Common myeloid progenitor, CD34-positive (primary cell): Measurements from ENCODE around the gene MREG.

Experiments used
- CTCF ChIA-PET: fragments of 350-600 bp; sonication (Branson Sonifier 250); formaldehyde crosslinking; loops from one replicate; lab custom pipeline; 2021; ENCODE audit warnings: antibody characterized with exemption; lab: Charles Lee
- POLR2A ChIA-PET: fragments of 350-600 bp; sonication (Branson Sonifier 250); formaldehyde crosslinking; loops from one replicate; lab custom pipeline; 2021; ENCODE audit warnings: antibody characterized with exemption; lab: Charles Lee
- DNase-seq, 3 donors: peaks; one replicate each; pipeline versions ENCODE4 v3.0.0 to v3.0.0-alpha.2; 2013
- H3K27ac ChIP-seq, 2 experiments: 1 replicate in 1 of 2; 2 replicates in 1 of 2; pipeline ENCODE4 v1.7.0; 2013; ENCODE audit warnings: inconsistent platforms in 2 of 2, low read length in 2 of 2, mild to moderate bottlenecking in 2 of 2, low read depth in 1 of 2, moderate library complexity in 1 of 2; ENCODE audit not compliant: severe bottlenecking in 2 of 2, insufficient read depth in 1 of 2, poor library complexity in 1 of 2
- H3K27me3 ChIP-seq, 5 experiments: replicated peaks in 2 of 5; 1 replicate in 3 of 5; 2 replicates in 2 of 5; pipeline versions ENCODE4 v1.6.1 to v1.7.0; 2013; ENCODE audit warnings: low read length in 4 of 5, mild to moderate bottlenecking in 2 of 5, moderate library complexity in 2 of 5, inconsistent platforms in 1 of 5; ENCODE audit not compliant: insufficient read depth in 5 of 5, control insufficient read depth in 4 of 5
- H3K36me3 ChIP-seq, 4 experiments: 1 replicate in 2 of 4; 2 replicates in 2 of 4; pipeline versions ENCODE4 v1.6.1 to v1.7.0; 2013; ENCODE audit warnings: low read length in 3 of 4, control low read depth in 1 of 4, mild to moderate bottlenecking in 1 of 4; ENCODE audit not compliant: control insufficient read depth in 4 of 4, insufficient read depth in 4 of 4
- H3K4me1 ChIP-seq, 4 experiments: 1 replicate in 3 of 4; 2 replicates in 1 of 4; pipeline versions ENCODE4 v1.6.1 to v1.7.1; 2013; ENCODE audit warnings: low read length in 3 of 4, mild to moderate bottlenecking in 3 of 4, control low read depth in 1 of 4, inconsistent platforms in 1 of 4, moderate library complexity in 1 of 4; ENCODE audit not compliant: control insufficient read depth in 4 of 4, insufficient read depth in 4 of 4; ENCODE audit errors: control extremely low read depth in 1 of 4
- H3K4me3 ChIP-seq, 7 experiments: 1 replicate in 4 of 7; 2 replicates in 3 of 7; pipeline versions ENCODE4 v1.5.1 to v1.7.0; 2013; ENCODE audit warnings: mild to moderate bottlenecking in 7 of 7, low read length in 6 of 7, moderate library complexity in 6 of 7, inconsistent platforms in 2 of 7, low read depth in 2 of 7, control low read depth in 1 of 7; ENCODE audit not compliant: insufficient read depth in 4 of 7, control insufficient read depth in 1 of 7; ENCODE audit errors: extremely low read depth in 1 of 7
- H3K9me3 ChIP-seq, 5 experiments: 1 replicate in 4 of 5; 2 replicates in 1 of 5; pipeline versions ENCODE4 v1.6.1 to v1.7.1; 2013; ENCODE audit warnings: low read length in 4 of 5, mild to moderate bottlenecking in 2 of 5, inconsistent platforms in 1 of 5, low read depth in 1 of 5, moderate library complexity in 1 of 5; ENCODE audit not compliant: control insufficient read depth in 4 of 5, insufficient read depth in 2 of 5; ENCODE audit errors: control extremely low read depth in 1 of 5
- WGBS: methylation state at CpG from one replicate; pipeline ENCODE4 v1.1.5; 2013; ENCODE audit not compliant: insufficient coverage; 5-methylcytosine and 5-hydroxymethylcytosine counted together

Gene MREG

GRCh38 chr2:216034065-216034464 is 20.7 kb upstream of the MREG start:
- ChIA-PET CTCF (interaction anchor here (0.6 to 7.6 kb wide), 14 partner anchors 9 to 633 kb away, joined by 3 to 64 read pairs (median 6); partner anchors contain the start of gene MREG), POLR2A (no interaction called here)
- Histone ChIP-seq H3K4me3 (no peak overlapping the region), H3K27me3 (no peaks in the 10 kb centered on the region), H3K27ac (no peak overlapping the region), H3K4me1 (peaks cover 0 to 3% (median under 1%) of the 10 kb centered on the region in 4 experiments), H3K9me3 (no peaks in the 10 kb centered on the region), H3K36me3 (no peaks in the 10 kb centered on the region)
- 91% methylated on average over 1 of the region's 1 CpG for WGBS
- peak; percentile 74 to 88 (median 80) for DNase-seq

DNA sequence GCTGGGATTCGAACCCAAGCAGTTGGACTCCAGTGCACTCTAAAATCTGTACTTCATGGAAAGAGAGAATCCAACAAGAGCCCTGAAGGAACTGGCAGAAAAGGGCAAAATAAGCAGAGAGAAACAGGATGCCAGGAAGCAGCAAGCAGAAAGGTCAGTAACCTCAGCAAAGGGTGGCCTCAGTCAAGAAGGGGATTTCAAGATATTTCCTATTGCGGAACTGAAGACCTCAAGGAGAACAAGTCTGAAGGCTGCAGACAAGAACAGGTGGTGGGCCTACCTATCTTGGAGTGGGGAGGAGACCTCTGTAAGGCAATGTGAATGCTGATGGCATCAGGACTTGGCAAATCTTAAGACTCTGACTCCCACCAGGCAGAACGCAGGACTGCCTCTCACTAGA is 20.1 kb upstream of the MREG start:
- peaks cover 0 to 3% (median under 1%) of the 10 kb centered on the region in 4 experiments for H3K4me1 ChIP-seq
- POLR2A ChIA-PET, result no interaction called here
- CTCF ChIA-PET, result interaction anchor here (0.6 to 7.6 kb wide), 16 partner anchors 8 to 720 kb away, joined by 3 to 64 read pairs (median 5); partner anchors contain the start of gene MREG
- no peak for DNase-seq
- H3K36me3 ChIP-seq, result no peaks in the 10 kb centered on the region
- H3K4me3 ChIP-seq, result no peak overlapping the region
- H3K27ac ChIP-seq, result no peak overlapping the region
- 96% methylated on average over 3 of the region's 3 CpGs for WGBS
- no peaks in the 10 kb centered on the region for H3K9me3 ChIP-seq
- H3K27me3 ChIP-seq, result no peaks in the 10 kb centered on the region

DNA sequence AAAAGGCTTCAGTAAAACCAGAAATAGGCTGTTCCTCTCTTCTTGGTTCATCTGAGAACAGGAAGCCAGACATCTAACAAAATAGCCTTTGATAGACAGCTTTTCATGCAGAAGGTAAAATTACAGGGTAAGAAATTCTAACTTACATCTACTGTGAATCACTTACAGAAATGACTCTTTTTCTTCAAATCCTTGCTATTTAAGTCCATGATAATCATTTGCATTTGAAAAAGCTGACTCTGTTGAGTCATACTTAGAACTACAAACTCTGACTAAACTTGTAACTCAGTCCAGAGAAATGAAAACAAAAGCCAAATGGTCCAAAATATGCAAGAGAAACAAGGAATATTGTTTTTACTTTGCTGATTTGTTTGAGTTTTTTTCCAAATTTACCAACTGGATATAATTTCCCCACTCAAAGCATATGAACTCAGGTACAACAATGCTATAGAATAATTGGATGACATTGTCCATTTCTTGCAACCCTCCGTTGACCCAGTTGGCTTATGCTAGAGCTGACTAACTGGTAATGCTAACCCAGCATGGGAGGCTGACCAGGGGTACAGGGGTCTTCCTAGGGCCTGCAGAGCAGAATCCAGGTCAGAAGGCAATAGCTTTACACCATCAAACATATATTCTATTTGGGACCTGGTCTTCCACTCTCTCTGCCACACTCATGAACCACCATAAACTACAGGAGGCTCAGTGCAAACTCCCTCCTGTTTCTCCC is 18.8 kb upstream of the MREG start:
- ChIA-PET CTCF (interaction anchor here (0.8 to 7.6 kb wide), 13 partner anchors 9 to 719 kb away, joined by 3 to 64 read pairs (median 5); partner anchors contain the start of genes PECR and TMEM169), POLR2A (no interaction called here)
- Histone ChIP-seq H3K27me3 (no peaks in the 10 kb centered on the region), H3K36me3 (no peaks in the 10 kb centered on the region), H3K4me1 (peaks cover 0 to 3% (median under 1%) of the 10 kb centered on the region in 4 experiments), H3K4me3 (no peak overlapping the region), H3K27ac (no peak overlapping the region), H3K9me3 (no peaks in the 10 kb centered on the region)
- DNase-seq, result peak in 2 of 3 donors; percentile 18 to 27
- 80% methylated on average over 1 of the region's 1 CpG for WGBS

GRCh38 chr2:216030216-216030615 is 16.9 kb upstream of the MREG start:
- 100% methylated on average over 1 of the region's 3 CpGs for WGBS
- no peak overlapping the region for H3K4me3 ChIP-seq
- H3K27ac ChIP-seq, result no peak overlapping the region
- CTCF ChIA-PET, result interaction anchor here (1.0 to 2.3 kb wide), 4 partner anchors 16 to 82 kb away, joined by 3 to 5 read pairs (median 4); partner anchors contain the start of gene MREG
- no peaks in the 10 kb centered on the region for H3K9me3 ChIP-seq
- POLR2A ChIA-PET, result no interaction called here
- H3K27me3 ChIP-seq, result no peaks in the 10 kb centered on the region
- DNase-seq, result no peak
- no peaks in the 10 kb centered on the region for H3K36me3 ChIP-seq
- peaks cover 0 to 3% (median under 1%) of the 10 kb centered on the region in 4 experiments for H3K4me1 ChIP-seq

DNA sequence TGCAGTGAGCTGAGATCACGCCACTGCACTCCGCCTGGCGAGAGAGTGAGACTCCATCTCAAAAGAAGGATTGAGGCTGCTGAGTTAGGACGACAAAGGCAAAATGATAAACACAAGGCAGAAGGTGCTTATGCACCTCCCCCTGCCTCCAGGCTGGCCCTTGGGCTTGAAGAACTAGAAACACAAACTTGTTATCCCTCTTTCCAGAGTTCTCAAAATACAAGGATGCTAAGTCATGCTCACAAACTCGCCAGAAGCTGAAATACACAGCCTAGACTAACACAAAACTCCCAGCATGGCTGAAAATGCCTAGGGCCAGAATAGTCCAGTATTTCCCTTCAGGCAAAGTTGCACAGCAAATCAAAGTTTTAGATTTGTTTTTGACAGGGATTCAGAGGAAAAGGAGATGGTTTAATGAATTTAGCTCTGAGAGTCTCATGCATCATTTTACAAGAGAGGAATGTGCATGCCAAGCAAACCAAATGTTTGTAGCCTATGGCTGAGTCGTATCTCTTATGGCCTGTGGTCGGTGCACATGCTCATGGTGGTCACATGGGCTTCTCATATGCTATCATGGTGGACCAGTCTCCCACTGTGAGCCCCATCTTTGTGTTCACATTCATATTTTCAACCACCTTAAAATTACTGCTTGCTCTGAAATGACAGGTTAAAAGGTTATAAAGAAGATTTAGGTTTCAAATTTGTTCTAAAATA is 16.2 kb upstream of the MREG start:
- CTCF ChIA-PET, result interaction anchor here (1.0 to 1.4 kb wide), 3 partner anchors 12 to 73 kb away, joined by 3 to 5 read pairs (median 3); no protein-coding TSS in a partner anchor
- POLR2A ChIA-PET, result no interaction called here

DNA sequence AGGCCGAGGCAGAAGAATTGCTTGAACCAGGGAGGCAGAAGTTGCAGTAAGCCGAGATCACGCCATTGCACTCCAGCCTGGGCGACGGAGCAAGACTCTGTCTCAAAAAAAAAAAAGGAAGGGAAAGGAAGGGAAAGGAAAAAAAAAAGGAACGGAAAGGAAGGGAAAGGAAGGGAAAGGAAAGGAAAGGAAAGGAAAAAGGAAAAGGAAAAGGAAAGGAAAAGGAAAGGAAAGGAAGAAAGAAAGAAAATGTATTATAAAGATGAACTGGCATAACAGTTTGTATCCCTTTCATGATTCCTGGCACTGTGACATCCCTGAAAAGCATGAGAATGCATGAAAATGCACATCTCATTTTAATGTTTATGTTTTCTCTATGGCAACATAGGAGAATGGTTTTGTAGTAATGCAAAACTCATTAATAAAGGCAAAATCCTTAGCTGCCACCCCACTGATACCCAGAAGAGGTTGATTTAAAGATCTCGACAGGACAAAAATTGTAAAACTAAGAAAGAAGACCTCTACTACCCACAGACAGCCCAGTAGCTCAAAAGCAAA is 11.5 kb upstream of the MREG start:
- no peak overlapping the region for H3K27ac ChIP-seq
- H3K4me3 ChIP-seq, result no peak overlapping the region
- no peak for DNase-seq
- H3K36me3 ChIP-seq, result no peaks in the 10 kb centered on the region
- 100% methylated on average over 6 of the region's 7 CpGs for WGBS
- ChIA-PET CTCF (interaction anchor here (1.0 to 12.8 kb wide), 4 partner anchors 9 to 76 kb away, joined by 5 to 184 read pairs (median 8); no protein-coding TSS in a partner anchor), POLR2A (no interaction called here)
- no peaks in the 10 kb centered on the region for H3K9me3 ChIP-seq
- H3K27me3 ChIP-seq, result no peaks in the 10 kb centered on the region
- H3K4me1 ChIP-seq, result peaks cover 0 to 3% (median 0%) of the 10 kb centered on the region in 4 experiments

More for the DNA sequence above, 16.2 kb upstream of the MREG start:
- no peak overlapping the region for H3K27ac ChIP-seq
- no peaks in the 10 kb centered on the region for H3K27me3 ChIP-seq
- peaks cover 0 to 3% (median under 1%) of the 10 kb centered on the region in 4 experiments for H3K4me1 ChIP-seq
- no peak overlapping the region for H3K4me3 ChIP-seq
- H3K9me3 ChIP-seq, result no peaks in the 10 kb centered on the region
- H3K36me3 ChIP-seq, result no peaks in the 10 kb centered on the region
- WGBS, result 100% methylated on average over 6 of the region's 7 CpGs
- DNase-seq, result no peak
